Measurements from ENCODE around the gene ATRN.
"Not testable (repeated sequence)": the region's sequence is repeated elsewhere in the genome, so short reads cannot be mapped to it uniquely, and the experiment has no call there.

Gene ATRN

DNA sequence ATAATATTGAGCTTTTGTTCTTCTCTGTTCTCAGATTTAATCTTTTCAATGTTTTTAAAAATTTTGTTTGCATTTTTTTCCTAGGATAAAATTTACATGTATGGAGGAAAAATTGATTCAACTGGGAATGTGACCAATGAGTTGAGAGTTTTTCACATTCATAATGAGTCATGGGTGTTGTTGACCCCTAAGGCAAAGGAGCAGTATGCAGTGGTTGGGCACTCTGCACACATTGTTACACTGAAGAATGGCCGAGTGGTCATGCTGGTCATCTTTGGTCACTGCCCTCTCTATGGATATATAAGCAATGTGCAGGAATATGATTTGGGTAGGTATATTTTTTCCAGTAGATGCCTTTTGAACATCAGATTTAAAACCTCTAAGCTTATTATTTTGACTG lies 89.8 kb downstream of the ATRN start:
- no peak for DNase-seq

DNA sequence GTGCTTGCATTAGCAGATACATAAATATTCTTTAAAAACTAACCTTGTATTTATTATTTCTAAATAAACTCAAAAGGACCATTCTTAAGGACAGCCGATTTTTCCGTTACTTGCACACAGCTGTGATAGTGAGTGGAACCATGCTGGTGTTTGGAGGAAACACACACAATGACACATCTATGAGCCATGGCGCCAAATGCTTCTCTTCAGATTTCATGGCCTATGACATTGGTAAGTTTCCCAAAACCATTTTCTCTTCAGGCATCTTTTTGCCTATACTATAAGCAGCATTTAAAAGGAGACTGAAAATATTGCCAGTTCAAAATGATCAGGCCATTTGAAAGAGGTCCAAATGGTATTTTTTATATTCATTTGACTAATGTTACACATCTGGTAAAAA lies 92.3 kb downstream of the ATRN start:
- DNase-seq = no peak

DNA sequence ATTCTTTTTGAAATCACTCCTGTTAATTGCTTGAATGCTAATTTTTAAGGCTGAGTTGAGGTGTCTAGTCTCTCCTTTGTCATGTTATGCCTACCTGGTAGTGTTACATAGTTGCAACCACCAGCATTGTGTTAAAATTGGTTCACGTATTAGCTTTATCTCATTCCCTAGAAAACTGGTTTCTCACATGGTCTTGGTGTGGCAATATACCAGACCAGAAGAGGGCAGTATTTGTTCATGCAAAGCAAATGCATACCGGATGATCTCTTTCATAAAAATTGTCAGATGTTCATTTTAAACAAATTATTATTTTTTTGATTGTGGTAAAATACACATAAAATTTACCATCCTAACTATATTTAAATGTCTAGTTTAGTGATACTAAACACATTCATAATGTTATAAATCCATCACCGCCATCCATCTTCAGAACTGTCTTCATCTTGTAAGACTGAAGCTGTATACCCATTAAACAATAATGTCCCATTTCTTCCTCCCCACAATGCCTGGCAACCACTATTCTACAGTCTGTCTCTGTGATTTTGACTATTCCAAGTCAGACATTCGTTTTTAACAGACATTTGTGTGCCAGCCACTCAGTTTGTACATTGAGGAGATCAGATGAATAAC lies 92.8 kb downstream of the ATRN start:
- peak in 2 of 58 donors; percentile 8 to 9 for DNase-seq

- DNase-seq = no peak
Observed at GRCh38 chr20:3565851-3566250, 95.0 kb downstream of the ATRN start.

- no peak for DNase-seq
Observed at GRCh38 chr20:3572151-3572550, 101.3 kb downstream of the ATRN start.

DNA sequence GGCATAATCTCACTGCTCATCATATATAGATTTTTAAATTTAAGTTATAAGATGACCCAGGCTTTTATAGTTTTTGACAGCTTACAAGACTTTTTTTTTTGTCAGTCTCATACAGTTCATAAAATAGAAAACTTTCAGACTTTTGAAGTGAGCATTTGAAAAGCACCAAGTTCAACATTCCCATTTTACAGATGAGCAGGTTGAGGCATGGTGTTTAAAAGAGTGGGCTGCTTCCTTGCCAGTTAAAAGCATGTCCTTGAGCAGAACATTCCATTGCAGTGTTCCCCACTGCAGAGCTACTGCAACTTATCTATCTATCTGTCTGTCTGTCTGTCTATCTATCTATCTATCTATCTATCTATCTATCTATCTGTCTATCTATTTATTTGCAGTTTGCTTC lies 105.5 kb downstream of the ATRN start:
- DNase-seq = no peak

GRCh38 chr20:3577366-3577765 lies 106.5 kb downstream of the ATRN start:
- DNase-seq = peak in 3 of 58 donors; percentile 4 to 39 (median 6)

GRCh38 chr20:3580412-3580811 lies 109.6 kb downstream of the ATRN start:
- no peak for DNase-seq

- no peak for DNase-seq
Observed at GRCh38 chr20:3583765-3584164, 112.9 kb downstream of the ATRN start.

DNA sequence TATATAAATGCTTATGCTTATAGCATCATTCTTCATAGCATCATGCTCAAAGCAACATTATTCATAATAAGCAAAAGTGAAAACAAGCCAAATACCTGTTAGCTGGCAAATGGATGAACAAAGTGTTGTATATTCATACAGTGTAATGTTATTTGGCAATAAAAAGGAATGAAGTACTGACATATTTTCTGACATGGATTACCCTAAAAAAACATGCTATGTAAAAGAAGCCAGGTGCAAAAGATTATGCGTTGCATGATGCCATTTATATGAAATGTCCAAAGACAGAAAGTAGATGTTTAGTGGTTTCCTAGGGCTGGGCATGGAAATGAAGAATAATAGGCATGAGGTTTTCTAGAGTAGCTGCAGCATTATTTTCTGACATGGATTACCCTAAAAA lies 115.3 kb downstream of the ATRN start:
- no peak for DNase-seq

- DNase-seq = no peak
Observed at GRCh38 chr20:3590164-3590563, 119.3 kb downstream of the ATRN start.

- no peak for DNase-seq
Observed at GRCh38 chr20:3592931-3593330, 122.1 kb downstream of the ATRN start.

DNA sequence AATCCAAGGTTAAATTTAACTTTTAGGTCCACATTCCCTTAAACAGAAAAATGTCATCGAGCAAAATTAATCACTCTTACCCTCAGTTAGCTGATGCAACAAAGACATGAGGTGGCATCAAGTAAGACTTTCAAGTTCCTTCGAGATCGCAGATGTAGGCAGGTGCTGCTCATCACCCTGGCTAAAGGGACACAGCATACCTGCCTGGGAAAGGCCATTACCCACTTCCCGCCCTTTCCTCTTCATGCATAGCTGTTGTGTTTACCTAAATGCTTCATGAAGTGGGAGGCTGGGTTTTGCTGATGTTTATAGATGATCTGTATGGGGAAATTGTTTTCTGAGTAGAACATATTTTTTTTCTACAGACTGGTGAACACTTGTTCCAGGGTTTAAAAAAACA lies 124.7 kb downstream of the ATRN start:
- DNase-seq = no peak

DNA sequence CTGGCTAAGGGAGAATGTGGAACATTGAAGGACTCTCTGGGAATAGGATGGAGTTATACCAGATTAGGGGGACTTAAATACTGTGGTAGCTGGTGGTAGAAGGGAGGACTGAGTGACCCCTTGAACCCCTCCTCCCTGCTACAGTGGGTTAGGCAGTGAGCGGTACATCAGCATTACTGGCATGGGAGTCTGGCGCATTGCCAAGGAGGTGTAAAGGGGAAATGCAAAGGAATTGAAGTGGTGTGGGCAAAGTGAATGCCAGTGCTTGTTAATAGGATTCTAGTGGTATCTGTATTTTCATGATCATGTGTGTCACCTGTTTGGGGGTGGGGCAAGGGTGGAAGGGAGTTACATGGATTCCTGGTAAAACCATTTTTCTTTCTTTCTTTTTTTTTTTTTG lies 132.3 kb downstream of the ATRN start:
- DNase-seq = no peak

GRCh38 chr20:3605386-3605886 lies 134.6 kb downstream of the ATRN start:
- not testable (repeated sequence) for DNase-seq

GRCh38 chr20:3606021-3606420 lies 135.2 kb downstream of the ATRN start:
- DNase-seq = no peak

DNA sequence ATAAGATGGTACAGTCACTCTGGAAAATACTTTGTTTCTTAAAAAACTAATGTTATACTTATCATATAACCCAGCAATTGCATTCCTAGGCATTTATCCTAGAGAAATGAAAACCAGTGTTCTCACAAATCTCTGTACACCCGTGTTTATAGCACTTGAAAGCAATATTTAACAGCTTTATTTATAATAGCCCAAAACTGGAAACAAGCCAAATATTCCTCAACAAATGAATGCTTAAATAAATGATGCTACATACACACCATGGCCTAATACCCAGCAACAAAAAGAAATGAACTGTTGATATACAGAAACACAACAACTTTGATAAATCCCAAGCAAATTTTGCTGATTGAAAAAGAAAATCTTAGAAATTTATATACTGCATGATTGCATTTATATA lies 141.1 kb downstream of the ATRN start:
- DNase-seq = no peak

- no peak for DNase-seq
Observed at GRCh38 chr20:3612795-3613572, 142.2 kb downstream of the ATRN start.

DNA sequence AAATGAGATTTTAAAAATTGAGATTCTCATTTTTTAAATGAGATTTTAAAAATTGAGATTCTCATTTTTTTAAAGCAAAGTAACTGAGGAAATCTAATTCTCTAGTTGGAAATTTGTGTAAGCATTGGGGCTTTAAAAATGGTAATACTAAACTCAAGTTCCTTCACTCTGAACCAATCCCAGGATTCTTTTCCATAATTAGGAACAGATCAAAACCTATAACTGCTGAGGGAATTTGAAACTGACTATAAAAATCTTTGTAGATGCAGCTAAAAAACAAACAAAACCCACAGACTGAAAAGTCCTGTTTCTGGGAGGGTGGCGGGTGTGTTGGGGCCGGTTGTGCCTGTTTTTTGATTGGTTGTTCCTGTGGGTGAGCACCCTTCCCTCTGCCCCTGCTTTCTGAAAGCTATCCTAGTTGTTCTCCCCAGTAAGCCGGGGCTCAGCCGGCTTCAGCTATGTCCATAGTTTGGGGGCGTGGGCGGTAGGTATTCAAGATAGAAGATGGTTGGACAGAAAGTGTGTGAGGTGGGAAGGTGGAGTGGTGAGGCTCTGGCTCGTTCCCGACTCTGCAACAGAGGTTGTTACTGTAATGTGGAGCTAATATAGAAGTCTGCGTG lies 143.1 kb downstream of the ATRN start:
- DNase-seq = peak in 7 of 58 donors; percentile 2 to 14 (median 8)

GRCh38 chr20:3614466-3614865 lies 143.6 kb downstream of the ATRN start:
- DNase-seq = no peak

DNA sequence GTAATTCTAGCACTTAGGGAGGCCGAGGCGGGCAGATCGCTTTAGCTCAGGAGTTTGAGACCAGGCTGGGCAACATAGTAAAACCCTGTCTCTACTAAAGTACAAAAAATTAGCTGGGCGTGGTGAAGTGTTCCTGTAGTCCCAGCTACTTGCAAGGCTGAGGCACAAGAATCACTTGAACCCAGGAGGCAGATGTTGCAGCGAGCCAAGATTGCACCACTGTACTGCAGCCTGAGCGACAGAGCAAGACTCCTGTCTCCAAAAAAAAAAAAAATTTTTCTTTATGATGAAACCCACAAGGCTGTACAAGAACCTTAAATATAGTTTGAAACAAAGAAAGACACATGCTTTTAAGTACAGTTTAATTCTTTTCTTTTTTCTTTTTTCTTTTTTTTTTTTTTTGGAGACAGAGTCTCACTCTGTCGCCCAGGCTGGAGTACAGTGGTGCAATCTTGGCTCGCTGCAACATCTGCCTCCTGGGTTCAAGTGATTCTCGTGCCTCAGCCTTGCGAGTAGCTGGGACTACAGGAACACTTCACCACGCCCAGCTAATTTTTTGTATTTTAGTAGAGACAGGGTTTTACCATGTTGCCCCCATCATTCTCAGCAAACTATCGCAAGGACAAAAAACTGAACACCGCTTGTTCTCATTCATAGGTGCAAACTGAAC lies 144.5 kb downstream of the ATRN start:
- DNase-seq = not testable (repeated sequence)

DNA sequence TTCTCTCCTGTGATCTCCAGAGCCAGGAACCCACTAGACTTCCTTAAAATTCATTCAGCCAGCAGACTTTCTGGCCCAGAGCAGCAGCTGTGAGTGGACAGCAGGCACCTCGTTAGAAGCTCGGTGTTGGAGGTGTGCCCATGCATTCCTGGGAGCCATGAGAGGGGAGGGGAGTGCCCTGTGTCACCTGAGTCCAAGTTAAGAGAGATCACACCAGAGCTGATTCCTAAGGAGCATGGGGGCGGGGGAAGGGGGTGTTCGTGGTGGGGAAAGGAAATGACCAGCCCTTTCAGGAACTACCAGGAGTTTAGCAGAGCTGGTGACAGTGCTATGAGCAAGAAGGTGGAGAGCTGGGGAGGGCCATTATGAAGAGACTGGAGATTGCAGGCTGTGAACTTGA lies 145.4 kb downstream of the ATRN start:
- no peak for DNase-seq

Measured in anterior cingulate cortex (tissue), 58 donors.